HEK293T (cell line): ENCODE data around the gene SYPL2.
A peak's percentile ranks its signal among the peaks of the same experiment; 100 is the strongest.

Source experiments
- CTCF ChIA-PET: fragments of 350-600 bp; formaldehyde crosslinking; extraction: SDS; loops from one replicate; lab custom pipeline; 2021; ENCODE audit warnings: antibody characterized with exemption, inconsistent platforms; lab: Yijun Ruan, JAX
- POLR2A ChIA-PET: fragments of 350-600 bp; formaldehyde crosslinking; extraction: SDS; loops from one replicate; lab custom pipeline; 2020; ENCODE audit warnings: antibody characterized with exemption, inconsistent platforms; lab: Yijun Ruan, JAX
- DNase-seq: peaks from one replicate; pipeline ENCODE4 v3.0.0; 2012; ENCODE audit warnings: mixed read lengths; ENCODE audit errors: extremely low spot score
- ARNT ChIP-seq: fragments of 450-650 bp; IDR thresholded peaks from 2 replicates; pipeline ENCODE4 v1.6.1; 2017; ENCODE audit warnings: mild to moderate bottlenecking
- BHLHE40 ChIP-seq: fragments of 450-650 bp; IDR thresholded peaks from 2 replicates; pipeline ENCODE4 v1.6.1; 2016; ENCODE audit warnings: mild to moderate bottlenecking, moderate library complexity, borderline replicate concordance
- CTBP1 ChIP-seq: fragments of 450-650 bp; IDR thresholded peaks from 2 replicates; pipeline ENCODE4 v1.6.1; 2016; ENCODE audit warnings: borderline replicate concordance
- ELF4 ChIP-seq: fragments of 450-650 bp; IDR thresholded peaks from 2 replicates; pipeline ENCODE4 v1.6.1; 2017; ENCODE audit warnings: antibody characterized with exemption
- FOXA1 ChIP-seq: fragments of 450-650 bp; IDR thresholded peaks from 2 replicates; pipeline ENCODE4 v1.6.1; 2016; ENCODE audit warnings: mild to moderate bottlenecking
- FOXK2 ChIP-seq: fragments of 450-650 bp; IDR thresholded peaks from 2 replicates; pipeline ENCODE4 v1.6.1; 2016; ENCODE audit warnings: mild to moderate bottlenecking
- FOXM1 ChIP-seq: fragments of 450-650 bp; IDR thresholded peaks from 2 replicates; pipeline ENCODE4 v1.6.1; 2017; ENCODE audit warnings: mild to moderate bottlenecking, borderline replicate concordance
- HDGF ChIP-seq: fragments of 450-650 bp; IDR thresholded peaks from 2 replicates; pipeline ENCODE4 v1.6.1; 2017; ENCODE audit warnings: antibody characterized with exemption, borderline replicate concordance
- L3MBTL2 ChIP-seq: fragments of 450-650 bp; conservative IDR thresholded peaks from 2 replicates; pipeline ENCODE4 v1.6.1; 2016; ENCODE audit warnings: mild to moderate bottlenecking
- LEF1 ChIP-seq: fragments of 450-650 bp; IDR thresholded peaks from 2 replicates; pipeline ENCODE4 v1.6.1; 2017; ENCODE audit warnings: mild to moderate bottlenecking, borderline replicate concordance
- NFRKB ChIP-seq: fragments of 450-650 bp; IDR thresholded peaks from 2 replicates; pipeline ENCODE4 v1.6.1; 2016; ENCODE audit warnings: mild to moderate bottlenecking, moderate library complexity
- PKNOX1 ChIP-seq: fragments of 450-650 bp; IDR thresholded peaks from 2 replicates; pipeline ENCODE4 v1.6.1; 2016
- SP1 ChIP-seq: fragments of 450-650 bp; IDR thresholded peaks from 2 replicates; pipeline ENCODE4 v1.6.1; 2017
- SUZ12 ChIP-seq: fragments of 450-650 bp; IDR thresholded peaks from 2 replicates; pipeline ENCODE4 v1.6.1; 2016; ENCODE audit warnings: mild to moderate bottlenecking
- TARDBP ChIP-seq: fragments of 450-650 bp; IDR thresholded peaks from 2 replicates; pipeline ENCODE4 v1.6.1; 2016
- ZNF384 ChIP-seq: fragments of 450-650 bp; IDR thresholded peaks from 2 replicates; pipeline ENCODE4 v1.6.1; 2016

SYPL2 gene

GRCh38 chr1:109485001-109485400 is 18.7 kb downstream of the SYPL2 start:
- ChIA-PET POLR2A (interaction anchor here (1.5 to 3.0 kb wide), 4 partner anchors 9 to 59 kb away, joined by 5 to 14 read pairs (median 11); partner anchors contain the start of genes AMIGO1, CYB561D1 and PSMA5), CTCF (interaction anchor here (1.0 to 2.9 kb wide), 3 partner anchors 9 to 47 kb away, joined by 3 to 12 read pairs (median 6); partner anchors contain the start of genes AMIGO1 and CYB561D1)
- TF ChIP-seq FOXK2 = no peak
- no peak for TF ChIP-seq ZNF384
- TF ChIP-seq SP1 = no peak
- no peak for TF ChIP-seq FOXA1
- TF ChIP-seq HDGF = no peak
- DNase-seq = no peak

GRCh38 chr1:109487261-109487660 is 20.9 kb downstream of the SYPL2 start:
- CTCF ChIA-PET = interaction anchor here (1.5 to 2.2 kb wide), 2 partner anchors 12 to 45 kb away, joined by 3 to 6 read pairs; no protein-coding TSS in a partner anchor
- TF ChIP-seq HDGF = no peak
- no peak for DNase-seq
- POLR2A ChIA-PET = interaction anchor here (3.0 kb wide), 1 partner anchor 61 kb away, joined by 11 read pairs; the partner anchor contains the start of gene PSMA5

GRCh38 chr1:109488201-109488600 is 21.9 kb downstream of the SYPL2 start:
- no peak for DNase-seq
- TF ChIP-seq ARNT = no peak
- TF ChIP-seq CTBP1 = no peak
- TF ChIP-seq FOXK2 = no peak
- TF ChIP-seq TARDBP = no peak
- TF ChIP-seq PKNOX1 = no peak
- no peak for TF ChIP-seq FOXA1
- TF ChIP-seq BHLHE40 = no peak
- no peak for TF ChIP-seq FOXM1
- TF ChIP-seq HDGF = no peak
- no peak for TF ChIP-seq SUZ12
- no peak for TF ChIP-seq ZNF384
- no peak for TF ChIP-seq L3MBTL2
- no peak for TF ChIP-seq LEF1
- CTCF ChIA-PET = interaction anchor here (3.3 kb wide), 1 partner anchor 43 kb away, joined by 50 read pairs; no protein-coding TSS in a partner anchor
- POLR2A ChIA-PET = interaction anchor here (1.1 kb wide), 1 partner anchor 9 kb away, joined by 3 read pairs; no protein-coding TSS in a partner anchor

- TF ChIP-seq SUZ12 (no peak), PKNOX1 (no peak), SP1 (no peak), ELF4 (no peak), BHLHE40 (no peak), FOXK2 (no peak), ARNT (no peak), FOXA1 (no peak), NFRKB (no peak), TARDBP (no peak), ZNF384 (no peak), HDGF (no peak), CTBP1 (no peak), FOXM1 (no peak), L3MBTL2 (no peak), LEF1 (no peak)
- ChIA-PET POLR2A (interaction anchor here (1.1 kb wide), 1 partner anchor 10 kb away, joined by 3 read pairs; no protein-coding TSS in a partner anchor), CTCF (interaction anchor here (3.3 kb wide), 1 partner anchor 42 kb away, joined by 50 read pairs; no protein-coding TSS in a partner anchor)
- DNase-seq = no peak
These were observed 22.4 kb downstream of the SYPL2 start for GRCh38 chr1:109488696-109489095.

- ChIA-PET CTCF (interaction anchor here (0.5 to 3.3 kb wide), 23 partner anchors 11 to 516 kb away, joined by 3 to 50 read pairs (median 4); partner anchors contain the start of genes GNAI3, GPR61 and PSRC1), POLR2A (interaction anchor here (0.8 to 1.3 kb wide), 5 partner anchors 19 to 276 kb away, joined by 3 to 8 read pairs (median 3); partner anchors contain the start of genes AMIGO1 and SARS1)
- TF ChIP-seq FOXA1 = no peak
- no peak for TF ChIP-seq ZNF384
- no peak for TF ChIP-seq PKNOX1
- no peak for TF ChIP-seq LEF1
- peak; percentile 78 for DNase-seq
These were observed 23.9 kb downstream of the SYPL2 start for GRCh38 chr1:109490029-109490933.

- ChIA-PET POLR2A (interaction anchor here (0.8 to 1.0 kb wide), 4 partner anchors 19 to 277 kb away, joined by 3 to 4 read pairs (median 3); partner anchors contain the start of genes AMIGO1 and SARS1), CTCF (interaction anchor here (0.5 to 3.3 kb wide), 16 partner anchors 11 to 314 kb away, joined by 3 to 50 read pairs (median 4); partner anchors contain the start of genes GNAI3, GPR61 and PSRC1)
- DNase-seq = no peak
- TF ChIP-seq HDGF (no peak), FOXM1 (no peak), L3MBTL2 (no peak), PKNOX1 (no peak), FOXA1 (no peak), ZNF384 (no peak), ELF4 (no peak), FOXK2 (no peak), TARDBP (no peak), ARNT (no peak), NFRKB (no peak)
These were observed 24.6 kb downstream of the SYPL2 start for GRCh38 chr1:109490934-109491302.
